MM.1S (cell line): Measurements from ENCODE around the gene PRKAG2.

Experiments used
- DNase-seq: peaks from one replicate; pipeline ENCODE4 v3.0.0-alpha.2; 2015
- H2AFZ ChIP-seq: fragments of 300-600 bp; sonication (generic); 2 replicates; pipeline ENCODE4 v1.6.0; 2016; ENCODE audit warnings: antibody characterized with exemption, low read length
- H3F3A ChIP-seq: fragments of 300-600 bp; sonication (generic); 2 replicates; pipeline ENCODE4 v1.6.1; 2016; ENCODE audit warnings: mild to moderate bottlenecking, antibody characterized with exemption, low read length, moderate library complexity, mixed read lengths; ENCODE audit not compliant: insufficient read depth
- H3K27ac ChIP-seq: fragments of 300-600 bp; sonication (generic); 2 replicates; pipeline ENCODE4 v1.5.1; 2016; ENCODE audit warnings: mild to moderate bottlenecking, low read length
- H3K27me3 ChIP-seq: fragments of 300-600 bp; sonication (generic); replicated peaks from 2 replicates; pipeline ENCODE4 v1.6.0; 2016; ENCODE audit warnings: low read length; ENCODE audit not compliant: insufficient read depth
- H3K36me3 ChIP-seq: fragments of 300-600 bp; sonication (generic); replicated peaks from 2 replicates; pipeline ENCODE4 v1.6.1; 2016; ENCODE audit warnings: mild to moderate bottlenecking, low read length, mixed read lengths; ENCODE audit not compliant: insufficient read depth
- H3K4me1 ChIP-seq: fragments of 300-600 bp; sonication (generic); 2 replicates; pipeline ENCODE4 v1.6.1; 2016; ENCODE audit warnings: low read length, mixed read lengths
- H3K4me2 ChIP-seq: fragments of 300-600 bp; sonication (generic); 2 replicates; pipeline ENCODE4 v1.6.0; 2016; ENCODE audit warnings: low read depth, low read length
- H3K4me3 ChIP-seq: fragments of 300-600 bp; sonication (generic); 2 replicates; pipeline ENCODE4 v1.5.1; 2016; ENCODE audit warnings: low read length, mixed read lengths
- H3K79me2 ChIP-seq: fragments of 300-600 bp; sonication (generic); 2 replicates; pipeline ENCODE4 v1.6.1; 2016; ENCODE audit warnings: mixed run types, low read length, mixed read lengths
- H3K9ac ChIP-seq: fragments of 300-600 bp; sonication (generic); 2 replicates; pipeline ENCODE4 v1.6.1; 2016; ENCODE audit warnings: low read length, mixed read lengths
- H3K9me2 ChIP-seq: fragments of 300-600 bp; sonication (generic); replicated peaks from 2 replicates; pipeline ENCODE4 v1.6.1; 2016; ENCODE audit warnings: mild to moderate bottlenecking, low read length, mixed read lengths; ENCODE audit not compliant: insufficient read depth
- H3K9me3 ChIP-seq: fragments of 300-600 bp; sonication (generic); replicated peaks from 2 replicates; pipeline ENCODE4 v1.6.1; 2016; ENCODE audit warnings: mild to moderate bottlenecking, low read length, mixed read lengths; ENCODE audit not compliant: insufficient read depth
- H4K20me1 ChIP-seq: fragments of 300-600 bp; sonication (generic); 2 replicates; pipeline ENCODE4 v1.6.1; 2016; ENCODE audit warnings: mild to moderate bottlenecking, low read length, moderate library complexity, mixed read lengths; ENCODE audit not compliant: insufficient read depth
- EZH2 ChIP-seq: fragments of 300-600 bp; sonication (generic); optimal IDR thresholded peaks from 2 replicates; pipeline ENCODE3; 2017; ENCODE audit warnings: low read depth, mild to moderate bottlenecking, antibody characterized with exemption, low read length, mixed read lengths
- EZH2phosphoT487 ChIP-seq: fragments of 300-600 bp; sonication (generic); IDR thresholded peaks from 2 replicates; pipeline ENCODE4 v1.6.1; 2018; ENCODE audit warnings: antibody characterized with exemption, low read length
- TF ChIP-seq, protein P1 (sequence below): fragments of 300-600 bp; sonication (generic); IDR thresholded peaks from 2 replicates; pipeline ENCODE4 v1.5.1; 2016; ENCODE audit warnings: antibody characterized with exemption, low read length, mixed read lengths

The PRKAG2 gene

GRCh38 chr7:151847681-151848081 lies 29.2 kb downstream of the PRKAG2 start:
- Histone ChIP-seq H3K9ac (no peak overlapping the region), H3K4me3 (no peak overlapping the region), H3K4me1 (peaks cover 3% of the 10 kb centered on the region; the same call in 1 of the 2 replicates), H3K36me3 (no peaks in the 10 kb centered on the region), H3K9me3 (no peaks in the 10 kb centered on the region), H3K9me2 (no peaks in the 10 kb centered on the region), H2AFZ (no peak overlapping the region), H3F3A (no peaks in the 10 kb centered on the region), H3K27ac (no peak overlapping the region), H3K79me2 (no peaks in the 10 kb centered on the region), H3K27me3 (peaks cover 16% of the 10 kb centered on the region), H4K20me1 (no peaks in the 10 kb centered on the region), H3K4me2 (no peak overlapping the region)
- DNase-seq: no peak
- TF ChIP-seq EZH2phosphoT487 (no peak), EZH2 (no peak)
- TF ChIP-seq, protein P1, sequence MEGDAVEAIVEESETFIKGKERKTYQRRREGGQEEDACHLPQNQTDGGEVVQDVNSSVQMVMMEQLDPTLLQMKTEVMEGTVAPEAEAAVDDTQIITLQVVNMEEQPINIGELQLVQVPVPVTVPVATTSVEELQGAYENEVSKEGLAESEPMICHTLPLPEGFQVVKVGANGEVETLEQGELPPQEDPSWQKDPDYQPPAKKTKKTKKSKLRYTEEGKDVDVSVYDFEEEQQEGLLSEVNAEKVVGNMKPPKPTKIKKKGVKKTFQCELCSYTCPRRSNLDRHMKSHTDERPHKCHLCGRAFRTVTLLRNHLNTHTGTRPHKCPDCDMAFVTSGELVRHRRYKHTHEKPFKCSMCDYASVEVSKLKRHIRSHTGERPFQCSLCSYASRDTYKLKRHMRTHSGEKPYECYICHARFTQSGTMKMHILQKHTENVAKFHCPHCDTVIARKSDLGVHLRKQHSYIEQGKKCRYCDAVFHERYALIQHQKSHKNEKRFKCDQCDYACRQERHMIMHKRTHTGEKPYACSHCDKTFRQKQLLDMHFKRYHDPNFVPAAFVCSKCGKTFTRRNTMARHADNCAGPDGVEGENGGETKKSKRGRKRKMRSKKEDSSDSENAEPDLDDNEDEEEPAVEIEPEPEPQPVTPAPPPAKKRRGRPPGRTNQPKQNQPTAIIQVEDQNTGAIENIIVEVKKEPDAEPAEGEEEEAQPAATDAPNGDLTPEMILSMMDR: no peak

DNA sequence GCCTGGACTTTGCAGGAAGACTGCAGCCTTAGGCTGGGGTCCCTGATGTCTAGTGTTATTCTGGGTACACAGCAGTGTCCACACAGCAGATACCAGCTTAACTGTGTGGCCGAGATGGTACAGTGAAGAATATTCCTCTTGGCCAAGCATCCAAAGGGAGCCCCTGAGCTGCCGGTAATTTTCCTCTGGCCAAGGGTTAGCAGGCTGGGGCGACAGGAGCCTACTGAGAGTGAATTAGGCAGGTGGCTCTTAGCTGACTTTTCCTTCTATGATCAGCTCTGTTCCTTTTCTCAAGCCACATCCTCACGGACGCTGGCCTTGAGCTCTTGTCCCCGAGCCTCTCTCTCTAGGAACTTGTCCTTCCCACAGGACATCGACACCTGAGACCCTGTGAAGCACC lies 29.8 kb downstream of the PRKAG2 start:
- H3K79me2 ChIP-seq: no peaks in the 10 kb centered on the region
- H3K4me3 ChIP-seq: no peak overlapping the region
- no peaks in the 10 kb centered on the region for H3K9me3 ChIP-seq
- H3K4me1 ChIP-seq: peaks cover 3% of the 10 kb centered on the region; the same call in 1 of the 2 replicates
- TF ChIP-seq, protein P1: no peak
- no peak for TF ChIP-seq EZH2
- TF ChIP-seq EZH2phosphoT487: no peak
- no peaks in the 10 kb centered on the region for H3K36me3 ChIP-seq
- H3K27ac ChIP-seq: no peak overlapping the region
- H3K9ac ChIP-seq: no peak overlapping the region
- no peaks in the 10 kb centered on the region for H4K20me1 ChIP-seq
- H3K4me2 ChIP-seq: no peak overlapping the region
- H3K27me3 ChIP-seq: peaks cover 16% of the 10 kb centered on the region
- no peak overlapping the region for H2AFZ ChIP-seq
- no peaks in the 10 kb centered on the region for H3F3A ChIP-seq
- DNase-seq: no peak
- no peaks in the 10 kb centered on the region for H3K9me2 ChIP-seq

- Histone ChIP-seq H3K36me3 (no peaks in the 10 kb centered on the region), H3K27ac (no peak overlapping the region), H3K79me2 (no peaks in the 10 kb centered on the region), H3K4me2 (no peak overlapping the region), H4K20me1 (no peaks in the 10 kb centered on the region), H3K9me3 (no peaks in the 10 kb centered on the region), H3K4me3 (no peak overlapping the region), H3K9ac (no peak overlapping the region), H3K9me2 (no peaks in the 10 kb centered on the region), H2AFZ (no peak overlapping the region), H3K27me3 (peaks cover 16% of the 10 kb centered on the region), H3K4me1 (no peaks in the 10 kb centered on the region), H3F3A (no peaks in the 10 kb centered on the region)
- DNase-seq: no peak
- TF ChIP-seq, protein P1: no peak
- TF ChIP-seq EZH2phosphoT487 (no peak), EZH2 (no peak)
Measured at GRCh38 chr7:151845412-151846205, 31.3 kb downstream of the PRKAG2 start.
